ENCODE data around the gene GPR65. TPM values are rescaled to one million over a fixed set of nuclear protein-coding genes. Genes with fewer than 3 reads are reported as not detected.

Gene GPR65
- total RNA-seq, 2 experiments from 2014 or later: 16.8 to 17.1 TPM

Other genes starting within 250 kb of the GPR65 start
- gene GALC, start 12.0 kb upstream of the GPR65 start, total RNA-seq: 10 to 100 TPM; 10.7 to 11.7 TPM